Motor neuron (in vitro differentiated cells): ENCODE results near the gene ABLIM2. TPM values are rescaled to one million over a fixed set of nuclear protein-coding genes. Genes with fewer than 3 reads are reported as not detected.

Experiments
- ATAC-seq, 8 experiments: fragments of 200-7000 bp; cut with Tn5 transposase; replicated peaks in 6 of 8; 2 replicates each; pipeline ENCODE4 v1.8.0; 2021; ENCODE audit warnings: mild to moderate bottlenecking in 8 of 8, moderate library complexity in 8 of 8
- H3K27ac ChIP-seq, 2 donors: fragments of 250-450 bp; sonication (Bioruptor Pico); 2 replicates each; pipeline ENCODE4 v1.9.0; 2021; ENCODE audit warnings: antibody characterized with exemption in 2 of 2, mild to moderate bottlenecking in 2 of 2, moderate library complexity in 1 of 2
- H3K4me1 ChIP-seq, 2 donors: fragments of 250-450 bp; sonication (Bioruptor Pico); replicated peaks in 1 of 2; 2 replicates each; pipeline ENCODE4 v1.6.1; 2021; ENCODE audit warnings: antibody characterized with exemption in 2 of 2, mild to moderate bottlenecking in 2 of 2, moderate library complexity in 1 of 2
- H3K4me3 ChIP-seq, 5 donors: fragments of 250-450 bp; sonication (Bioruptor Pico); 2 replicates each; pipeline ENCODE4 v1.9.0; 2021; ENCODE audit warnings: antibody characterized with exemption in 5 of 5, mild to moderate bottlenecking in 5 of 5, moderate library complexity in 4 of 5
- WGBS, 10 experiments: fragments of 450-650 bp; shearing (Covaris generic); methylation state at CpG; one replicate each; pipeline ENCODE4 v1.0.0; 2022; 5-methylcytosine and 5-hydroxymethylcytosine counted together
- in situ Hi-C, 9 experiments: fragments of 400-800 bp; cut with MboI; loops; one replicate each; pipeline ENCODE4 v1.15.0; 2021; ENCODE audit warnings: low sequenced_read_pairs in 9 of 9, low pct_unique_long_range_greater_than_20kb in 2 of 9; ENCODE audit not compliant: unreplicated experiment in 9 of 9
- total RNA-seq, 8 experiments: library from RNA; unstranded; fragments of 300-600 nt; gene quantifications; 2 replicates each; pipeline versions ENCODE4 v1.2.3 to v1.2.4, GENCODE V29; 2022

Gene ABLIM2
- total RNA-seq, 8 experiments from 2014 or later, result 0.58 to 18.7 (median 6.5) TPM

- peaks cover 0 to 7% of the 10 kb centered on the region in 2 donors for H3K4me1 ChIP-seq
- H3K4me3 ChIP-seq, result no peak overlapping the region
- in situ Hi-C loops, result loop anchor here in 4 of 9 experiments (25.0 kb wide), 1 partner anchor 181 kb away; no protein-coding TSS in a partner anchor
- no peak overlapping the region for H3K27ac ChIP-seq
- ATAC-seq, result no peak
- 60 to 100% (median 100%) methylated on average over 1 to 3 of the region's 6 CpGs; no CpG with 5 or more reads in 3 of the 10 experiments for WGBS, 10 experiments
Measured at GRCh38 chr4:7993671-7994070, 164.9 kb downstream of the ABLIM2 start.

- in situ Hi-C loops, result loop anchor here in 4 of 9 experiments (25.0 kb wide), 1 partner anchor 181 kb away; no protein-coding TSS in a partner anchor
- peaks cover 0 to 7% of the 10 kb centered on the region in 2 donors for H3K4me1 ChIP-seq
- no peak for ATAC-seq
- 82% methylated on average over 2 of the region's 11 CpGs; no CpG with 5 or more reads in 9 of the 10 experiments for WGBS, 10 experiments
- no peak overlapping the region for H3K4me3 ChIP-seq
- no peak overlapping the region for H3K27ac ChIP-seq
Measured at GRCh38 chr4:7992846-7993245, 165.8 kb downstream of the ABLIM2 start.

GRCh38 chr4:7990807-7991459, 167.7 kb downstream of the ABLIM2 start:
- Histone ChIP-seq H3K27ac (no peak overlapping the region), H3K4me1 (peaks cover 0 to 7% of the 10 kb centered on the region in 2 donors), H3K4me3 (no peak overlapping the region)
- in situ Hi-C loops, result loop anchor here in 4 of 9 experiments (25.0 kb wide), 1 partner anchor 179 kb away; no protein-coding TSS in a partner anchor
- 19 to 81% (median 67%) methylated on average over 2 to 9 of the region's 10 CpGs; no CpG with 5 or more reads in 2 of the 10 experiments for WGBS, 10 experiments
- peak in 5 of 8 experiments; percentile 27 to 95 (median 84) for ATAC-seq

- in situ Hi-C loops, result loop anchor here in 5 of 9 experiments (10.0 to 25.0 kb wide), 2 partner anchors 177 to 185 kb away; no protein-coding TSS in a partner anchor
- H3K4me1 ChIP-seq, result peaks cover 0 to 7% of the 10 kb centered on the region in 2 donors
- 0 to 100% (median 50%) methylated on average over 1 to 2 of the region's 2 CpGs; no CpG with 5 or more reads in 2 of the 10 experiments for WGBS, 10 experiments
- H3K27ac ChIP-seq, result no peak overlapping the region
- H3K4me3 ChIP-seq, result no peak overlapping the region
- no peak for ATAC-seq
Measured at GRCh38 chr4:7989654-7990053, 169.0 kb downstream of the ABLIM2 start.

GRCh38 chr4:7988437-7988836, 170.2 kb downstream of the ABLIM2 start:
- Histone ChIP-seq H3K27ac (no peak overlapping the region), H3K4me3 (no peak overlapping the region), H3K4me1 (peaks cover 0 to 7% of the 10 kb centered on the region in 2 donors)
- ATAC-seq, result no peak
- in situ Hi-C loops, result loop anchor here in 5 of 9 experiments (10.0 to 25.0 kb wide), 2 partner anchors 176 to 184 kb away; no protein-coding TSS in a partner anchor
- WGBS, 10 experiments, result 0 to 100% (median 84%) methylated on average over 1 of the region's 1 CpG; no CpG with 5 or more reads in 4 of the 10 experiments

- Histone ChIP-seq H3K4me3 (no peak overlapping the region), H3K4me1 (peaks cover 0 to 7% of the 10 kb centered on the region in 2 donors), H3K27ac (no peak overlapping the region)
- in situ Hi-C loops, result loop anchor here in 5 of 9 experiments (10.0 to 25.0 kb wide), 2 partner anchors 175 to 183 kb away; no protein-coding TSS in a partner anchor
- 3 to 90% (median 60%) methylated on average over 1 to 5 of the region's 10 CpGs; no CpG with 5 or more reads in 3 of the 10 experiments for WGBS, 10 experiments
- ATAC-seq, result peak; percentile 47 to 67 (median 54)
Measured at GRCh38 chr4:7987148-7987989, 171.2 kb downstream of the ABLIM2 start.

- WGBS, 10 experiments, result 50 to 100% (median 55%) methylated on average over 1 to 12 of the region's 21 CpGs; no CpG with 5 or more reads in 4 of the 10 experiments
- Histone ChIP-seq H3K4me1 (peaks cover 0 to 5% of the 10 kb centered on the region in 2 donors), H3K27ac (no peak overlapping the region), H3K4me3 (no peak overlapping the region)
- peak in 2 of 8 experiments; percentile 33 to 36 for ATAC-seq
- in situ Hi-C loops, result loop anchor here in 5 of 9 experiments (10.0 to 25.0 kb wide), 2 partner anchors 174 to 181 kb away; no protein-coding TSS in a partner anchor
Measured at GRCh38 chr4:7985891-7986441, 172.6 kb downstream of the ABLIM2 start.

- ATAC-seq, result no peak
- in situ Hi-C loops, result loop anchor here in 5 of 9 experiments (10.0 to 25.0 kb wide), 2 partner anchors 173 to 180 kb away; no protein-coding TSS in a partner anchor
- H3K4me1 ChIP-seq, result no peaks in the 10 kb centered on the region
- no peak overlapping the region for H3K4me3 ChIP-seq
- no peak overlapping the region for H3K27ac ChIP-seq
- WGBS, 10 experiments, result 90 to 100% (median 100%) methylated on average over 1 to 2 of the region's 12 CpGs; no CpG with 5 or more reads in 6 of the 10 experiments
Measured at GRCh38 chr4:7985072-7985471, 173.5 kb downstream of the ABLIM2 start.

- WGBS, 10 experiments, result 53 to 96% (median 80%) methylated on average over 1 to 4 of the region's 31 CpGs; no CpG with 5 or more reads in 7 of the 10 experiments
- Histone ChIP-seq H3K4me3 (no peak overlapping the region), H3K27ac (no peak overlapping the region), H3K4me1 (no peaks in the 10 kb centered on the region)
- ATAC-seq, result no peak
- in situ Hi-C loops, result loop anchor here in 5 of 9 experiments (10.0 to 25.0 kb wide), 2 partner anchors 172 to 180 kb away; no protein-coding TSS in a partner anchor
Measured at GRCh38 chr4:7984286-7984925, 174.2 kb downstream of the ABLIM2 start.

- Histone ChIP-seq H3K4me3 (no peak overlapping the region), H3K4me1 (no peaks in the 10 kb centered on the region), H3K27ac (no peak overlapping the region)
- in situ Hi-C loops, result loop anchor here in 5 of 9 experiments (10.0 to 25.0 kb wide), 2 partner anchors 171 to 178 kb away; no protein-coding TSS in a partner anchor
- WGBS, 10 experiments, result 50 to 100% (median 96%) methylated on average over 1 to 14 of the region's 17 CpGs; no CpG with 5 or more reads in 4 of the 10 experiments
- no peak for ATAC-seq
Measured at GRCh38 chr4:7983296-7983695, 175.3 kb downstream of the ABLIM2 start.

GRCh38 chr4:7981738-7982394, 176.7 kb downstream of the ABLIM2 start:
- ATAC-seq, result peak in 2 of 8 experiments; percentile 5 to 27
- Histone ChIP-seq H3K4me1 (no peaks in the 10 kb centered on the region), H3K27ac (no peak overlapping the region), H3K4me3 (no peak overlapping the region)
- in situ Hi-C loops, result loop anchor here in 5 of 9 experiments (10.0 to 25.0 kb wide), 2 partner anchors 170 to 177 kb away; no protein-coding TSS in a partner anchor
- WGBS, 10 experiments, result 60 to 95% (median 80%) methylated on average over 1 to 4 of the region's 8 CpGs; no CpG with 5 or more reads in 7 of the 10 experiments
